SH-SY5Y (cell line): ENCODE measurements around the gene MTFP1.

Experiments used
- GATA2 ChIP-seq: IDR thresholded peaks from 2 replicates; pipeline ENCODE4 v1.6.1; 2011; ENCODE audit warnings: mild to moderate bottlenecking, low read depth, low read length
- GATA3 ChIP-seq: IDR thresholded peaks from 2 replicates; pipeline ENCODE4 v1.6.1; 2011; ENCODE audit warnings: low read depth, mild to moderate bottlenecking, low read length, moderate library complexity

DNA sequence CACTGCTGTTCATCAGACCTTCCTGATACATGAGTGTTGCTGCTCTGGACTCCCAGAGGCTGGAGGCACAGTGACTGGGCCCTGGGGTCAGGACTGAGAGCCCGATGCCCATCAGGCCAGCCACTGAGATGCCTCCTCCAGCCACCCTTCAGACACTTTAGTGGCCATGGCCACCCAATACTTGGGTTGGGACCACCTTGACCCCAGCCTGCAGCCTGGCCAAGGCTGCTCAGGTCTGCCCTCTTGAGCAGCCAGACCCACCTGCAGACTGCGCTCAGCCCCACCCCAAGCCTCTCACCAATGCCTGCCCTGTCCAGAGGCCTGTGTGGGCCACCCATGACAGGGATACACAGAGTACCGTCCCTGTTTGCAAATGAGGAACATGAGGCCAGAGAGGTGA, 42.5 kb upstream of the MTFP1 start:
- no peak for TF ChIP-seq GATA2
- TF ChIP-seq GATA3 = no peak
